WTC11 (cell line): Measurements from ENCODE around the gene MEAF6. TPM values are rescaled to one million over a fixed set of nuclear protein-coding genes. Genes with fewer than 3 reads are reported as not detected.

ENCODE experiments used
- ATAC-seq: fragments of 200-7000 bp; cut with Tn5 transposase; 2 replicates; pipeline ENCODE4 v1.10.0; 2021; ENCODE audit warnings: mild to moderate bottlenecking, moderate library complexity
- CTCF ChIA-PET: fragments of 300-600 bp; sonication (Branson Sonifier 250); formaldehyde crosslinking; loops from one replicate; lab custom pipeline; 2021; ENCODE audit warnings: antibody characterized with exemption; lab: Charles Lee
- POLR2A ChIA-PET: fragments of 350-600 bp; sonication (Branson Sonifier 250); formaldehyde crosslinking; loops from one replicate; lab custom pipeline; 2021; ENCODE audit warnings: antibody characterized with exemption; lab: Charles Lee
- DNase-seq: peaks from one replicate; pipeline ENCODE4 v3.0.0; 2021; ENCODE audit warnings: low spot score
- H3K27ac Mint-ChIP-seq: 2 replicates; pipeline ENCODE4 v1.8.0; 2021; ENCODE audit warnings: mixed read lengths
- H3K27me3 Mint-ChIP-seq: 2 replicates; pipeline ENCODE4 v1.8.0; 2021; ENCODE audit warnings: low read depth, mild to moderate bottlenecking, moderate library complexity, mixed read lengths
- H3K36me3 Mint-ChIP-seq: 2 replicates; pipeline ENCODE4 v1.8.0; 2021; ENCODE audit warnings: mixed read lengths
- H3K4me1 Mint-ChIP-seq: 2 replicates; pipeline ENCODE4 v1.8.0; 2022; ENCODE audit warnings: mixed read lengths
- H3K4me3 Mint-ChIP-seq: 2 replicates; pipeline ENCODE4 v1.8.0; 2021; ENCODE audit warnings: mild to moderate bottlenecking, moderate library complexity, mixed read lengths
- H3K9me3 Mint-ChIP-seq: 2 replicates; pipeline ENCODE4 v1.8.0; 2021; ENCODE audit warnings: mixed read lengths
- FOXJ3 ChIP-seq: sonication (generic); formaldehyde crosslinking; IDR thresholded peaks from 2 replicates; pipeline ENCODE4 v1.9.0; 2021; ENCODE audit warnings: missing genetic modification reagents, mild to moderate bottlenecking, borderline replicate concordance
- FOXK1 ChIP-seq: sonication (generic); formaldehyde crosslinking; IDR thresholded peaks from 2 replicates; pipeline ENCODE4 v1.8.0; 2022; ENCODE audit warnings: mild to moderate bottlenecking, moderate library complexity, missing genetic modification reagents
- GRHL2 ChIP-seq: fragments of 250-450 bp; sonication (Bioruptor Pico); IDR thresholded peaks from 2 replicates; pipeline ENCODE4 v1.8.0; 2022; ENCODE audit warnings: mild to moderate bottlenecking, moderate library complexity; ENCODE audit not compliant: insufficient replicate concordance, severe bottlenecking
- HMGA2 ChIP-seq: fragments of 250-450 bp; sonication (Bioruptor Pico); IDR thresholded peaks from 2 replicates; pipeline ENCODE4 v1.4.0; 2021; ENCODE audit warnings: mild to moderate bottlenecking, moderate library complexity
- IRF2 ChIP-seq: sonication (generic); formaldehyde crosslinking; IDR thresholded peaks from 2 replicates; pipeline ENCODE4 v1.8.0; 2022; ENCODE audit warnings: low read depth, missing genetic modification reagents, borderline replicate concordance
- OVOL2 ChIP-seq: fragments of 250-450 bp; sonication (Bioruptor Pico); IDR thresholded peaks from 2 replicates; pipeline ENCODE4 v1.9.0; 2021; ENCODE audit warnings: mild to moderate bottlenecking, borderline replicate concordance
- TCF7 ChIP-seq: sonication (generic); formaldehyde crosslinking; IDR thresholded peaks from 2 replicates; pipeline ENCODE4 v1.8.0; 2022; ENCODE audit warnings: mild to moderate bottlenecking, low read depth, missing genetic modification reagents, moderate library complexity
- ZNF416 ChIP-seq: fragments of 250-450 bp; sonication (Bioruptor Pico); IDR thresholded peaks from 2 replicates; pipeline ENCODE4 v1.9.0; 2021; ENCODE audit warnings: mild to moderate bottlenecking, inconsistent platforms
- total RNA-seq: library from RNA; stranded (reverse); gene quantifications from 3 replicates; pipeline ENCODE4 v1.2.3, GENCODE V29; 2021
- TF ChIP-seq, protein P1 (sequence below): sonication (generic); formaldehyde crosslinking; IDR thresholded peaks from 2 replicates; pipeline ENCODE4 v1.8.1; 2023; ENCODE audit warnings: mild to moderate bottlenecking, missing genetic modification reagents, borderline replicate concordance
- TF ChIP-seq, protein P2 (sequence below): sonication (generic); formaldehyde crosslinking; IDR thresholded peaks from 2 replicates; pipeline ENCODE4 v1.8.0; 2022; ENCODE audit warnings: mild to moderate bottlenecking, missing genetic modification reagents
- TF ChIP-seq, protein P3 (sequence below): sonication (generic); formaldehyde crosslinking; conservative IDR thresholded peaks from 2 replicates; pipeline ENCODE4 v1.8.1; 2023; ENCODE audit warnings: mild to moderate bottlenecking, low read depth, missing genetic modification reagents, moderate library complexity
- TF ChIP-seq, protein P4 (sequence below): fragments of 250-450 bp; sonication (Bioruptor Pico); IDR thresholded peaks from 2 replicates; pipeline ENCODE4 v2.1.2; 2022; ENCODE audit warnings: mild to moderate bottlenecking, moderate library complexity
- TF ChIP-seq, protein P5 (sequence below): sonication (generic); formaldehyde crosslinking; IDR thresholded peaks from 2 replicates; pipeline ENCODE4 v1.8.1; 2023; ENCODE audit warnings: mild to moderate bottlenecking, moderate library complexity, missing genetic modification reagents
- TF ChIP-seq, protein P6 (sequence below): sonication (generic); formaldehyde crosslinking; IDR thresholded peaks from 2 replicates; pipeline ENCODE4 v1.8.1; 2023; ENCODE audit warnings: mild to moderate bottlenecking, missing genetic modification reagents
- TF ChIP-seq, protein P7 (sequence below): sonication (generic); formaldehyde crosslinking; IDR thresholded peaks from 2 replicates; pipeline ENCODE4 v1.8.1; 2022; ENCODE audit warnings: low read depth, mild to moderate bottlenecking, moderate library complexity, missing genetic modification reagents, borderline replicate concordance

The MEAF6 gene
- total RNA-seq, 1 experiment from 2014 or later: 37.4 TPM

DNA sequence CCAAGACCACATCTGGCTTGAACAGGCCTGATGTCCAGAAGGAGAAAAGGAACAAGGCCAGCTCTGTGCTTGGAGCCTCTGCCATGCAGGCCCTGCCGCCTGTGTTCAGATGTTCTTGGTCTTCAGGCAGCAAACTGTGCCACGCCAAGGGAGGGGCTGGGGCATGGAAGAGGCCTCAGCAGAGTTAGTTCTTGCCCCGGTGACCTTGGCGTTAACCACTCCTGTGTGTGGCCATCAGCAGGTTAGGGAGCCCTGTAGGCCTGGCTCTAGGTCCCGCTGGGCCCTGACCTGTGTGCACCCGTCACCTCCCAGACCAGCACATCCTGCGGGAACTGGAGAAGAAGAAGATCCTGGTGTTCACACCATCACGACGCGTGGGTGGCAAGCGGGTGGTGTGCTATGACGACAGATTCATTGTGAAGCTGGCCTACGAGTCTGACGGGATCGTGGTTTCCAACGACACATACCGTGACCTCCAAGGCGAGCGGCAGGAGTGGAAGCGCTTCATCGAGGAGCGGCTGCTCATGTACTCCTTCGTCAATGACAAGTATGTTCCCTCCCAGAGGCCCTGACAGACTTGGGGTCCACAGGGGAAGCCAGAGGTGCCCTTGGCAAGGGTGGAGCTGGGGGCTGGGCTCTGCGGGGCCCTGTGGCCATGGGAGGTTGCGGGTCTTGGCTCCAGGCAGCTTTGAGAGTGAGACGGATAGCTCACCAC lies 33.1 kb downstream of the MEAF6 start (continued):
- TF ChIP-seq, protein P1, sequence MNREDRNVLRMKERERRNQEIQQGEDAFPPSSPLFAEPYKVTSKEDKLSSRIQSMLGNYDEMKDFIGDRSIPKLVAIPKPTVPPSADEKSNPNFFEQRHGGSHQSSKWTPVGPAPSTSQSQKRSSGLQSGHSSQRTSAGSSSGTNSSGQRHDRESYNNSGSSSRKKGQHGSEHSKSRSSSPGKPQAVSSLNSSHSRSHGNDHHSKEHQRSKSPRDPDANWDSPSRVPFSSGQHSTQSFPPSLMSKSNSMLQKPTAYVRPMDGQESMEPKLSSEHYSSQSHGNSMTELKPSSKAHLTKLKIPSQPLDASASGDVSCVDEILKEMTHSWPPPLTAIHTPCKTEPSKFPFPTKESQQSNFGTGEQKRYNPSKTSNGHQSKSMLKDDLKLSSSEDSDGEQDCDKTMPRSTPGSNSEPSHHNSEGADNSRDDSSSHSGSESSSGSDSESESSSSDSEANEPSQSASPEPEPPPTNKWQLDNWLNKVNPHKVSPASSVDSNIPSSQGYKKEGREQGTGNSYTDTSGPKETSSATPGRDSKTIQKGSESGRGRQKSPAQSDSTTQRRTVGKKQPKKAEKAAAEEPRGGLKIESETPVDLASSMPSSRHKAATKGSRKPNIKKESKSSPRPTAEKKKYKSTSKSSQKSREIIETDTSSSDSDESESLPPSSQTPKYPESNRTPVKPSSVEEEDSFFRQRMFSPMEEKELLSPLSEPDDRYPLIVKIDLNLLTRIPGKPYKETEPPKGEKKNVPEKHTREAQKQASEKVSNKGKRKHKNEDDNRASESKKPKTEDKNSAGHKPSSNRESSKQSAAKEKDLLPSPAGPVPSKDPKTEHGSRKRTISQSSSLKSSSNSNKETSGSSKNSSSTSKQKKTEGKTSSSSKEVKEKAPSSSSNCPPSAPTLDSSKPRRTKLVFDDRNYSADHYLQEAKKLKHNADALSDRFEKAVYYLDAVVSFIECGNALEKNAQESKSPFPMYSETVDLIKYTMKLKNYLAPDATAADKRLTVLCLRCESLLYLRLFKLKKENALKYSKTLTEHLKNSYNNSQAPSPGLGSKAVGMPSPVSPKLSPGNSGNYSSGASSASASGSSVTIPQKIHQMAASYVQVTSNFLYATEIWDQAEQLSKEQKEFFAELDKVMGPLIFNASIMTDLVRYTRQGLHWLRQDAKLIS (CRISPR knock-in tag): no peak
- TF ChIP-seq HMGA2 (CRISPR knock-in tag): no peak
- TF ChIP-seq ZNF416 (CRISPR knock-in tag): no peak

DNA sequence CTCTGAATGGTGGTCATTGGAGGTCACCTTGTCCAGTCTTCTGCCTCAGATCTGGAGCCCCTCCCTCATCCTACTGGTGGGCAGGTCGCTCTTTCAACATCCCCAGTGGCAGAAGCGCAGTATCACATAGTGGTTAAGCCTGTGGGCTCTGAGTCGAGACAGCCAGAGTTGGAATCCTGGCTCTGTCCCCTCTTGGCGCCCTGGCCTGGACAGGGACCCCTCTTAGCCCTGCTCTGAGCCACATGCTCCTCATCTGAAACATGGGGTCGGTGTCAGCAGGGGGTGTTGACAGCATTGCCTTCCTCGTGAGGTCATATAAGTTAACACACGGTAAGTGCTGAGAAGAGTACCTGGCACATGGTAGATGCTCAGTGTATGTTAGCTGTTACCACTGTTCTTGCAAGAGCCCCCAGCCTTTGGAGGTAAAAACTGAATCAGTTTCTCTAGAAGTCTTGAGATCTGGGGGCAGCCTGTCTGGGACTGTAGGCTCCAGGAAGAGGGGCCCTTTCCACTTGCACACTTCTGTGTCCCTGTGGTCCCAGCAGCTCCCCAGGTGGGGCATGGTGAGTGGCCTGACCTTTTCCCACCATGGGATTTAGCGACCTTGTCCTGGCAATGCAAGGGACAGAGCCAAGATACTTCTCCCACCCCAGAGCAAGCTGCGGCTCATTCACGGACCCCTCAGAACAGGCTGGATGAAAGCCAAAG lies 33.8 kb downstream of the MEAF6 start:
- no peaks in the 10 kb centered on the region for H3K27me3 Mint-ChIP-seq
- no peak overlapping the region for H3K4me3 Mint-ChIP-seq
- ChIA-PET POLR2A (no interaction called here), CTCF (no interaction called here)
- TF ChIP-seq, protein P2, sequence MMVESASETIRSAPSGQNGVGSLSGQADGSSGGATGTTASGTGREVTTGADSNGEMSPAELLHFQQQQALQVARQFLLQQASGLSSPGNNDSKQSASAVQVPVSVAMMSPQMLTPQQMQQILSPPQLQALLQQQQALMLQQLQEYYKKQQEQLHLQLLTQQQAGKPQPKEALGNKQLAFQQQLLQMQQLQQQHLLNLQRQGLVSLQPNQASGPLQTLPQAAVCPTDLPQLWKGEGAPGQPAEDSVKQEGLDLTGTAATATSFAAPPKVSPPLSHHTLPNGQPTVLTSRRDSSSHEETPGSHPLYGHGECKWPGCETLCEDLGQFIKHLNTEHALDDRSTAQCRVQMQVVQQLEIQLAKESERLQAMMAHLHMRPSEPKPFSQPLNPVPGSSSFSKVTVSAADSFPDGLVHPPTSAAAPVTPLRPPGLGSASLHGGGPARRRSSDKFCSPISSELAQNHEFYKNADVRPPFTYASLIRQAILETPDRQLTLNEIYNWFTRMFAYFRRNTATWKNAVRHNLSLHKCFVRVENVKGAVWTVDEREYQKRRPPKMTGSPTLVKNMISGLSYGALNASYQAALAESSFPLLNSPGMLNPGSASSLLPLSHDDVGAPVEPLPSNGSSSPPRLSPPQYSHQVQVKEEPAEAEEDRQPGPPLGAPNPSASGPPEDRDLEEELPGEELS (CRISPR knock-in tag): no peak
- TF ChIP-seq FOXK1 (CRISPR knock-in tag): no peak
- H3K9me3 Mint-ChIP-seq: no peaks in the 10 kb centered on the region
- ATAC-seq: no peak
- peaks cover 35% of the 10 kb centered on the region for H3K4me1 Mint-ChIP-seq
- no peak for DNase-seq
- H3K36me3 Mint-ChIP-seq: peaks cover 25% of the 10 kb centered on the region
- no peak overlapping the region for H3K27ac Mint-ChIP-seq

DNA sequence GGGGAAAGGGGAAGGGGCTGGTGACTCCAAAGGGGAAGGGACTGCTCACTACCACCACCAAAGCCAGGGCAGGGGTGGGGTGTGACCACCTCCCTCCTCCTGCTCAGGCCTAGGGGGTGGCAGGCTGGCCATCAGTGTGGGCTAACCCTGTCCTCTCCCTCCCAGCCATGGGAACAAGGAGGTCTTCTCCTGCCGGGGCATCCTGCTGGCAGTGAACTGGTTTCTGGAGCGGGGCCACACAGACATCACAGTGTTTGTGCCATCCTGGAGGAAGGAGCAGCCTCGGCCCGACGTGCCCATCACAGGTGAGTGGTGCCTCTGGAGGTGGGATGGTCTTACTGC lies 34.5 kb downstream of the MEAF6 start:
- Mint-ChIP-seq H3K9me3 (no peaks in the 10 kb centered on the region), H3K4me1 (peaks cover 38% of the 10 kb centered on the region), H3K27ac (no peak overlapping the region), H3K4me3 (no peak overlapping the region), H3K36me3 (peaks cover 25% of the 10 kb centered on the region), H3K27me3 (no peaks in the 10 kb centered on the region)
- POLR2A ChIA-PET: no interaction called here
- CTCF ChIA-PET: no interaction called here
- ATAC-seq: no peak
- DNase-seq: no peak
- TF ChIP-seq, protein P3, sequence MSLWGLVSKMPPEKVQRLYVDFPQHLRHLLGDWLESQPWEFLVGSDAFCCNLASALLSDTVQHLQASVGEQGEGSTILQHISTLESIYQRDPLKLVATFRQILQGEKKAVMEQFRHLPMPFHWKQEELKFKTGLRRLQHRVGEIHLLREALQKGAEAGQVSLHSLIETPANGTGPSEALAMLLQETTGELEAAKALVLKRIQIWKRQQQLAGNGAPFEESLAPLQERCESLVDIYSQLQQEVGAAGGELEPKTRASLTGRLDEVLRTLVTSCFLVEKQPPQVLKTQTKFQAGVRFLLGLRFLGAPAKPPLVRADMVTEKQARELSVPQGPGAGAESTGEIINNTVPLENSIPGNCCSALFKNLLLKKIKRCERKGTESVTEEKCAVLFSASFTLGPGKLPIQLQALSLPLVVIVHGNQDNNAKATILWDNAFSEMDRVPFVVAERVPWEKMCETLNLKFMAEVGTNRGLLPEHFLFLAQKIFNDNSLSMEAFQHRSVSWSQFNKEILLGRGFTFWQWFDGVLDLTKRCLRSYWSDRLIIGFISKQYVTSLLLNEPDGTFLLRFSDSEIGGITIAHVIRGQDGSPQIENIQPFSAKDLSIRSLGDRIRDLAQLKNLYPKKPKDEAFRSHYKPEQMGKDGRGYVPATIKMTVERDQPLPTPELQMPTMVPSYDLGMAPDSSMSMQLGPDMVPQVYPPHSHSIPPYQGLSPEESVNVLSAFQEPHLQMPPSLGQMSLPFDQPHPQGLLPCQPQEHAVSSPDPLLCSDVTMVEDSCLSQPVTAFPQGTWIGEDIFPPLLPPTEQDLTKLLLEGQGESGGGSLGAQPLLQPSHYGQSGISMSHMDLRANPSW (CRISPR knock-in tag): no peak
- TF ChIP-seq IRF2 (CRISPR knock-in tag): no peak
- no peak for TF ChIP-seq TCF7 (CRISPR knock-in tag)
- TF ChIP-seq, protein P4, sequence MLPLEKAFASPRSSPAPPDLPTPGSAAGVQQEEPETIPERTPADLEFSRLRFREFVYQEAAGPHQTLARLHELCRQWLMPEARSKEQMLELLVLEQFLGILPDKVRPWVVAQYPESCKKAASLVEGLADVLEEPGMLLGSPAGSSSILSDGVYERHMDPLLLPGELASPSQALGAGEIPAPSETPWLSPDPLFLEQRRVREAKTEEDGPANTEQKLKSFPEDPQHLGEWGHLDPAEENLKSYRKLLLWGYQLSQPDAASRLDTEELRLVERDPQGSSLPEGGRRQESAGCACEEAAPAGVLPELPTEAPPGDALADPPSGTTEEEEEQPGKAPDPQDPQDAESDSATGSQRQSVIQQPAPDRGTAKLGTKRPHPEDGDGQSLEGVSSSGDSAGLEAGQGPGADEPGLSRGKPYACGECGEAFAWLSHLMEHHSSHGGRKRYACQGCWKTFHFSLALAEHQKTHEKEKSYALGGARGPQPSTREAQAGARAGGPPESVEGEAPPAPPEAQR (CRISPR knock-in tag): no peak
- TF ChIP-seq, protein P5, sequence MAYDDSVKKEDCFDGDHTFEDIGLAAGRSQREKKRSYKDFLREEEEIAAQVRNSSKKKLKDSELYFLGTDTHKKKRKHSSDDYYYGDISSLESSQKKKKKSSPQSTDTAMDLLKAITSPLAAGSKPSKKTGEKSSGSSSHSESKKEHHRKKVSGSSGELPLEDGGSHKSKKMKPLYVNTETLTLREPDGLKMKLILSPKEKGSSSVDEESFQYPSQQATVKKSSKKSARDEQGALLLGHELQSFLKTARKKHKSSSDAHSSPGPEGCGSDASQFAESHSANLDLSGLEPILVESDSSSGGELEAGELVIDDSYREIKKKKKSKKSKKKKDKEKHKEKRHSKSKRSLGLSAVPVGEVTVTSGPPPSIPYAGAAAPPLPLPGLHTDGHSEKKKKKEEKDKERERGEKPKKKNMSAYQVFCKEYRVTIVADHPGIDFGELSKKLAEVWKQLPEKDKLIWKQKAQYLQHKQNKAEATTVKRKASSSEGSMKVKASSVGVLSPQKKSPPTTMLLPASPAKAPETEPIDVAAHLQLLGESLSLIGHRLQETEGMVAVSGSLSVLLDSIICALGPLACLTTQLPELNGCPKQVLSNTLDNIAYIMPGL (CRISPR knock-in tag): no peak
- TF ChIP-seq FOXJ3 (CRISPR knock-in tag): no peak
- TF ChIP-seq, protein P6, sequence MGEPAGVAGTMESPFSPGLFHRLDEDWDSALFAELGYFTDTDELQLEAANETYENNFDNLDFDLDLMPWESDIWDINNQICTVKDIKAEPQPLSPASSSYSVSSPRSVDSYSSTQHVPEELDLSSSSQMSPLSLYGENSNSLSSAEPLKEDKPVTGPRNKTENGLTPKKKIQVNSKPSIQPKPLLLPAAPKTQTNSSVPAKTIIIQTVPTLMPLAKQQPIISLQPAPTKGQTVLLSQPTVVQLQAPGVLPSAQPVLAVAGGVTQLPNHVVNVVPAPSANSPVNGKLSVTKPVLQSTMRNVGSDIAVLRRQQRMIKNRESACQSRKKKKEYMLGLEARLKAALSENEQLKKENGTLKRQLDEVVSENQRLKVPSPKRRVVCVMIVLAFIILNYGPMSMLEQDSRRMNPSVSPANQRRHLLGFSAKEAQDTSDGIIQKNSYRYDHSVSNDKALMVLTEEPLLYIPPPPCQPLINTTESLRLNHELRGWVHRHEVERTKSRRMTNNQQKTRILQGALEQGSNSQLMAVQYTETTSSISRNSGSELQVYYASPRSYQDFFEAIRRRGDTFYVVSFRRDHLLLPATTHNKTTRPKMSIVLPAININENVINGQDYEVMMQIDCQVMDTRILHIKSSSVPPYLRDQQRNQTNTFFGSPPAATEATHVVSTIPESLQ (CRISPR knock-in tag): no peak
- no peak for TF ChIP-seq OVOL2 (CRISPR knock-in tag)
- TF ChIP-seq, protein P7, sequence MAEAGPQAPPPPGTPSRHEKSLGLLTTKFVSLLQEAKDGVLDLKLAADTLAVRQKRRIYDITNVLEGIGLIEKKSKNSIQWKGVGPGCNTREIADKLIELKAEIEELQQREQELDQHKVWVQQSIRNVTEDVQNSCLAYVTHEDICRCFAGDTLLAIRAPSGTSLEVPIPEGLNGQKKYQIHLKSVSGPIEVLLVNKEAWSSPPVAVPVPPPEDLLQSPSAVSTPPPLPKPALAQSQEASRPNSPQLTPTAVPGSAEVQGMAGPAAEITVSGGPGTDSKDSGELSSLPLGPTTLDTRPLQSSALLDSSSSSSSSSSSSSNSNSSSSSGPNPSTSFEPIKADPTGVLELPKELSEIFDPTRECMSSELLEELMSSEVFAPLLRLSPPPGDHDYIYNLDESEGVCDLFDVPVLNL (CRISPR knock-in tag): no peak
- TF ChIP-seq GRHL2 (CRISPR knock-in tag): no peak
